ENCODE data around the gene ZNF345.

- TF ChIP-seq CTCF (IDR thresholded peaks at IDR 0.05) (no peak), POLR2A (IDR thresholded peaks at IDR 0.05) (no peak)
Measured at GRCh38 chr19:36821758-36822157, 28.9 kb upstream of the ZNF345 start.
